IgD-negative memory B cell (primary cell): ENCODE measurements around the gene SMPD3. TPM values are rescaled to one million over a fixed set of nuclear protein-coding genes. Genes with fewer than 3 reads are reported as not detected.

Experiments
- H3K27ac Mint-ChIP-seq, 3 donors: one replicate each; pipeline ENCODE4 v1.8.0; 2020 to 2022; ENCODE audit warnings: mild to moderate bottlenecking in 3 of 3, mixed read lengths in 3 of 3, moderate library complexity in 1 of 3
- H3K27me3 Mint-ChIP-seq: one replicate; pipeline ENCODE4 v1.8.0; 2021; ENCODE audit warnings: mixed read lengths
- H3K36me3 Mint-ChIP-seq: one replicate; pipeline ENCODE4 v1.8.0; 2020; ENCODE audit warnings: mild to moderate bottlenecking, mixed read lengths
- H3K4me1 Mint-ChIP-seq, 3 donors: one replicate each; pipeline ENCODE4 v1.8.0; 2020 to 2022; ENCODE audit warnings: mixed read lengths in 3 of 3, mild to moderate bottlenecking in 1 of 3
- H3K4me3 Mint-ChIP-seq, 4 donors: one replicate each; pipeline ENCODE4 v1.8.0; 2020 to 2022; ENCODE audit warnings: mild to moderate bottlenecking in 4 of 4, mixed read lengths in 4 of 4, moderate library complexity in 3 of 4
- H3K9me3 Mint-ChIP-seq, 3 donors: one replicate each; pipeline ENCODE4 v1.8.0; 2020 to 2021; ENCODE audit warnings: mixed read lengths in 3 of 3, mild to moderate bottlenecking in 1 of 3
- polyA plus RNA-seq: library from polyadenylated mRNA; unstranded; fragments of 300-500 nt; fragmentation: Illumina TruSeq; gene quantifications from one replicate; pipeline ENCODE4 v1.2.3, GENCODE V29; 2021

Gene SMPD3
- polyA plus RNA-seq, 1 donor from 2014 or later, result 9.7 TPM

DNA sequence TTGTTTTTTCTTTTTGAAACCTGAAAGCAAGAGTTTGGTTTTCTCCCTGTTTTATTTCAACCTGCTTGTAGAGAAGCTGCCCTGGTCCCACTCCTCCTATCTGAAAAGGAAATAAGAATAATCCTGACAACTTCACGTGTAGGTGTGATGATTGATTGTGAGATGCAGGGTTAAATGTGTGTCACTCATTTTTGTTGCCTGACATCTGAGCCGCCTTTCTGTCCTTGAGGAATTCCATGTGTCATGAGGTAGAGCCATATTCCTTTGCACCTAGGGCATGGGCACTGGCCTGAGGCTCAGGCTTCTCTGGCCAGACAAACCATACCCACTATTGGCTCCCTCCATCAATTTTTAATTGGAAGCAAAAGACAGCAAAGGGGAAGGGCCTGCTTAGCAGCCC is 10.2 kb upstream of the SMPD3 start:
- Mint-ChIP-seq H3K9me3 (peaks cover 0 to 6% (median 5%) of the 10 kb centered on the region in 3 donors), H3K27me3 (peaks cover 12% of the 10 kb centered on the region), H3K27ac (no peak overlapping the region), H3K4me3 (no peak overlapping the region), H3K36me3 (no peaks in the 10 kb centered on the region), H3K4me1 (no peaks in the 10 kb centered on the region)

GRCh38 chr16:68458101-68458500 is 9.8 kb upstream of the SMPD3 start:
- Mint-ChIP-seq H3K4me3 (no peak overlapping the region), H3K27ac (no peak overlapping the region), H3K27me3 (peaks cover 12% of the 10 kb centered on the region), H3K9me3 (peaks cover 0 to 6% (median 5%) of the 10 kb centered on the region in 3 donors), H3K36me3 (no peaks in the 10 kb centered on the region), H3K4me1 (no peaks in the 10 kb centered on the region)

GRCh38 chr16:68455631-68456030 is 7.3 kb upstream of the SMPD3 start:
- H3K36me3 Mint-ChIP-seq, result peaks cover 1% of the 10 kb centered on the region
- H3K4me1 Mint-ChIP-seq, result peaks cover 0 to 2% (median 0%) of the 10 kb centered on the region in 3 donors
- H3K9me3 Mint-ChIP-seq, result no peaks in the 10 kb centered on the region
- no peak overlapping the region for H3K27ac Mint-ChIP-seq
- peaks cover 10% of the 10 kb centered on the region for H3K27me3 Mint-ChIP-seq
- no peak overlapping the region for H3K4me3 Mint-ChIP-seq

GRCh38 chr16:68454920-68455435 is 6.7 kb upstream of the SMPD3 start:
- no peak overlapping the region for H3K27ac Mint-ChIP-seq
- H3K4me1 Mint-ChIP-seq, result peaks cover 0 to 6% (median 1%) of the 10 kb centered on the region in 3 donors
- peaks cover 8% of the 10 kb centered on the region for H3K27me3 Mint-ChIP-seq
- no peaks in the 10 kb centered on the region for H3K9me3 Mint-ChIP-seq
- H3K4me3 Mint-ChIP-seq, result no peak overlapping the region
- peaks cover 1% of the 10 kb centered on the region for H3K36me3 Mint-ChIP-seq

DNA sequence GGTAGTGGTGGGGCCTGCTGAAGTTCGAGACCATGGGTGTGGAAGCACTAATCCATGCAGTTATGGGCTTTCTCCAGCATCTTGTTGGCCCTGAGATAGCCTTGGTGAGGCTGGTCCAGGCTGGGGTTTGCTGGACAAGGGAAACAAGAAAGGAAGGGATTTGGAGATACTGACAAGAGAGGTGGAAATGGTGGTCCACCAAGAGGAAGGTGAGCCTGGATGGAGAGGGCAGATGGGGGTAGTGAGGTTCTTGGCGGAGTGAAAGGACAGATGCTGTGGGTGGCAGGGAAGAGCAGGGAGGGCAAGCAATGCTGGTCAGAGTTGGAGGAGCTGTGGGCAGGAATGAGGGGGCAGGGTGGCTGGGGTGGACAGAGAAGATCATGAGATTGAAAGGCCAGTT is 5.5 kb upstream of the SMPD3 start:
- Mint-ChIP-seq H3K9me3 (peaks cover 0 to 2% (median 0%) of the 10 kb centered on the region in 3 donors), H3K27ac (no peak overlapping the region), H3K27me3 (peaks cover 6% of the 10 kb centered on the region), H3K4me3 (no peak overlapping the region), H3K36me3 (peaks cover 1% of the 10 kb centered on the region), H3K4me1 (peaks cover 6 to 13% (median 6%) of the 10 kb centered on the region in 3 donors)

GRCh38 chr16:68452176-68452575 is 3.9 kb upstream of the SMPD3 start:
- Mint-ChIP-seq H3K27ac (no peak overlapping the region), H3K4me1 (peaks cover 10 to 18% (median 11%) of the 10 kb centered on the region in 3 donors), H3K27me3 (peaks cover 3% of the 10 kb centered on the region), H3K4me3 (no peak overlapping the region), H3K9me3 (peaks cover 0 to 2% (median 0%) of the 10 kb centered on the region in 3 donors), H3K36me3 (peaks cover 1% of the 10 kb centered on the region)

GRCh38 chr16:68451676-68452075 is 3.4 kb upstream of the SMPD3 start:
- H3K4me3 Mint-ChIP-seq, result no peak overlapping the region
- H3K9me3 Mint-ChIP-seq, result peaks cover 0 to 2% (median 0%) of the 10 kb centered on the region in 3 donors
- no peak overlapping the region for H3K27ac Mint-ChIP-seq
- H3K4me1 Mint-ChIP-seq, result peaks cover 10 to 18% (median 11%) of the 10 kb centered on the region in 3 donors
- peaks cover 1% of the 10 kb centered on the region for H3K36me3 Mint-ChIP-seq
- peaks cover 3% of the 10 kb centered on the region for H3K27me3 Mint-ChIP-seq

DNA sequence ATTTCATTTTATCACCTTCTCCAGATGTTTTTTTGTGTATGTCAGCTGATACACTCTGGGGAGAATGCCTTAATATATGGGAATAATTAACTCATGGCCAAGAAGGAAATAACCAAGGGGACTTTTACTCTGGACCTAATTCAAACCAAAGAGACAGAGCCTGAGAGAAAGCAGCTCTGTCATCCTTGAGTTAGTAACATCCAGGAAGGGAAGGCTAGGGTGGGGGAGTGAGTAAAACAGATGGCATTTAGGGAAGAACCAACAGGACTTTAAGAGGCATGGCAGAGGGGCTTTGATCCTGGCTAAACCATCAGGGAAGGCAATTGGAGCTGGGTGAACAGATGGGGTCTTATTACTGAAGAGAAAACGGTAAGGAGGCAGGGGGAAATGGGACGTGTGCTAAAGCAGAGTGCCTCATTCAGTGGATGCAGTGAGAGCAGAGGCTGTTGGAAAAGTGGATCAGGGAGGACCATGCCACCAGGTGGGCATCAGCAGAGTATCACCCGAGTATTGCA is 2.5 kb upstream of the SMPD3 start:
- H3K4me3 Mint-ChIP-seq, result no peak overlapping the region
- H3K36me3 Mint-ChIP-seq, result peaks cover 1% of the 10 kb centered on the region
- peak overlapping the region in 1 of 3 donors; percentile 48 for H3K27ac Mint-ChIP-seq
- peaks cover 10 to 18% (median 15%) of the 10 kb centered on the region in 3 donors for H3K4me1 Mint-ChIP-seq
- H3K27me3 Mint-ChIP-seq, result peaks cover 3% of the 10 kb centered on the region
- H3K9me3 Mint-ChIP-seq, result peaks cover 0 to 2% (median 0%) of the 10 kb centered on the region in 3 donors

- H3K36me3 Mint-ChIP-seq, result peaks cover 1% of the 10 kb centered on the region
- peak overlapping the region in 3 of 4 donors; percentile 78 to 86 (median 84) for H3K4me3 Mint-ChIP-seq
- H3K4me1 Mint-ChIP-seq, result peaks cover 10 to 18% (median 15%) of the 10 kb centered on the region in 3 donors
- H3K27me3 Mint-ChIP-seq, result peaks cover 16% of the 10 kb centered on the region
- peaks cover 0 to 2% (median 0%) of the 10 kb centered on the region in 3 donors for H3K9me3 Mint-ChIP-seq
- peak overlapping the region in 1 of 3 donors; percentile 2 for H3K27ac Mint-ChIP-seq
Observed at GRCh38 chr16:68447653-68448359, 502 bp downstream of the SMPD3 start.

DNA sequence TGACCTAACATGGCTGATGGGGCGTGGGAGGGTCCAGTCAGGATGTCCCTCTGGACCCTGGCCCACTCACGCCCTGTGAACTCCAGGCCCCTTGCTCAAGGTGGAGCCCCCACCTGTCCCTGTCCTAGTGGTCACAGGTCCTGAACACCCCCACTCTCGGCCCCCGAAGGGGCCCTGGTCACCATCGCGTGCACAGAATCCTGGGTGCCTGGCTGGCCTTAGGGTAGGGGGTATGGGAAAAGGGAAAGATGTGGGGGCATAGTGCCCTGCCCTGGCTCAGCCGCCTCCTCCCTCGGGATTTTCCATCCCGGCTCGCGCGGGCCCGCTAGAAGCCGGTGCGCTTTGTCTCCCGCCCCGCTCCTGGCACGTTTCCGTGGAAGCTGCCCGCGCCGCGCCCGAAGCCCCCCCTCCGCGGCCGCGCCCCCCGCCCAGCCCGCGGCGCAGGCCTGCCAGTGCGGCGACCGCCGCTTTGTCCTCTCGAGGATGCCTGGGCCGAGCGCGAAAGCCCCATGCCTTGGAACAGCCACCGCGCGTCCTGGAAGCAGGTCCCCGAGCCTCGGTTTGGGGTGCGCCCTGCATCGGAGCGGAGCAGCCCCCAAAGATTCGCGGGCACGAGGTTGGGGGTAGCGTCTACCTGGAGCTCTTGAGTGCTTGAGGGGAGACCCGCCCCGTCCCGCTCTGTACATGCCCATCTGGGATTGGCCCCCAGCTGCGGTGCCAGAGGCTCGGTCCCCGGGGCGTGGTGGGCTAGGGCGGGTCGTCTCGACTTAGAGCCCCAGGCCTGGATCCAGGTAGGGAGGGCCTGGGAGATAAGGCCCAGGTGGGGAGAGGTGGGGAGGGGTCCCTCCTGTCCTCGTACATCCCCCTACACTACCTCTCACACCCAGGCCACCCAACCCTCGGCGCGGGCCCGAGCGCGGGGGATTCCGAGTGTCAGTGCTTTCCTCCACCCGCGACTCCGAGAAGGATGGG is 1.3 kb downstream of the SMPD3 start:
- H3K4me1 Mint-ChIP-seq, result peaks cover 10 to 18% (median 15%) of the 10 kb centered on the region in 3 donors
- peaks cover 1% of the 10 kb centered on the region for H3K36me3 Mint-ChIP-seq
- H3K9me3 Mint-ChIP-seq, result peaks cover 0 to 2% (median 0%) of the 10 kb centered on the region in 3 donors
- H3K27me3 Mint-ChIP-seq, result peaks cover 21% of the 10 kb centered on the region
- H3K27ac Mint-ChIP-seq, result peak overlapping the region in 1 of 3 donors; percentile 68
- H3K4me3 Mint-ChIP-seq, result peak overlapping the region in 2 of 4 donors; percentile 35 to 45

DNA sequence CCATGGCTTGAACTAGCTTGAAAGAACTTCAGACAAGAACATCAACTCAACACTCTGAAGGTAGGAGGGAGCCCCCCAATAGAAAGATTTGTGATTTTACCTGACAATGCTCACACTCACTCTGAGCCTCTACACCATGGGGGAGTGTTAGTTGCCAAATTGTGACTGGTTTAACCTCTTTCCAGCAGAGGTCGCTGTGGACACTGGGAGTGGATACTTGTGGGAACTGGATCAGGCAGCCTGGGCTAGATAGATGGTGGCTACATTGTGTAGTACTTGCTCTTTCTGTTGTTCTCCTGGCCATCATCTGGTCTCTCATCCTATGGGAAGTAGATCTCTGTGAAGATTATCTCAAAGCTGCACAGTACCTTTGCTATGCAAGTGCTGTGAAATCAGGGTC is 2.9 kb downstream of the SMPD3 start:
- H3K27me3 Mint-ChIP-seq, result peaks cover 31% of the 10 kb centered on the region
- no peaks in the 10 kb centered on the region for H3K36me3 Mint-ChIP-seq
- no peak overlapping the region for H3K27ac Mint-ChIP-seq
- H3K9me3 Mint-ChIP-seq, result peaks cover 0 to 2% (median 0%) of the 10 kb centered on the region in 3 donors
- H3K4me1 Mint-ChIP-seq, result peaks cover 10 to 15% (median 14%) of the 10 kb centered on the region in 3 donors
- H3K4me3 Mint-ChIP-seq, result no peak overlapping the region

GRCh38 chr16:68444056-68444657 is 4.2 kb downstream of the SMPD3 start:
- no peak overlapping the region for H3K4me3 Mint-ChIP-seq
- H3K27ac Mint-ChIP-seq, result no peak overlapping the region
- peaks cover 31% of the 10 kb centered on the region for H3K27me3 Mint-ChIP-seq
- no peaks in the 10 kb centered on the region for H3K36me3 Mint-ChIP-seq
- peaks cover 7 to 10% (median 8%) of the 10 kb centered on the region in 3 donors for H3K4me1 Mint-ChIP-seq
- H3K9me3 Mint-ChIP-seq, result peaks cover 0 to 1% (median 0%) of the 10 kb centered on the region in 3 donors

DNA sequence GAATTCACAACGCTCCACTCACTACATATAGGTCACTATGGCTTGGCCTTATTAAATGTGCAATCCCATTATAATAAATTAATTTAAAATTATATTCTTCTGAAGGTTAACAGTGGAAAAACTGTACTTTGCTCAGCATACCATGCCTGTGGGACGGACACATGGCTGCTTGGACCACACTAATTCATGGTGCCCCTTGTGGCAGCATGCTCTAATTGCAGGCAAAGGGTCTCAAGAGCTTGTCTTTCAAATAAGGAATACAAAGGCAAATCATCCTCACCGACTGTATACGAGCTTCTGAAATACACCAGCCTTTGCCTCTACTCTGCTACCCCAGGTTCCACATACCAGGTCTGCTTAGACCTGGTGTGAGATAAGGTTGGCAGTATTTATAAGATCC is 11.7 kb downstream of the SMPD3 start:
- H3K36me3 Mint-ChIP-seq, result no peaks in the 10 kb centered on the region
- peaks cover 15% of the 10 kb centered on the region for H3K27me3 Mint-ChIP-seq
- peak overlapping the region in 1 of 3 donors; percentile 83 for H3K27ac Mint-ChIP-seq
- H3K9me3 Mint-ChIP-seq, result peaks cover 0 to 9% (median 6%) of the 10 kb centered on the region in 3 donors
- H3K4me3 Mint-ChIP-seq, result no peak overlapping the region
- H3K4me1 Mint-ChIP-seq, result peaks cover 0 to 1% (median 0%) of the 10 kb centered on the region in 3 donors

GRCh38 chr16:68434624-68435210 is 13.6 kb downstream of the SMPD3 start:
- peaks cover 0 to 1% (median 0%) of the 10 kb centered on the region in 3 donors for H3K4me1 Mint-ChIP-seq
- peaks cover 0 to 9% (median 6%) of the 10 kb centered on the region in 3 donors for H3K9me3 Mint-ChIP-seq
- H3K4me3 Mint-ChIP-seq, result no peak overlapping the region
- no peak overlapping the region for H3K27ac Mint-ChIP-seq
- H3K36me3 Mint-ChIP-seq, result no peaks in the 10 kb centered on the region
- peaks cover 8% of the 10 kb centered on the region for H3K27me3 Mint-ChIP-seq
